HG02571 (cell line): ENCODE results near the gene INPP5F.
"Not testable (repeated sequence)": the region's sequence is repeated elsewhere in the genome, so short reads cannot be mapped to it uniquely, and the experiment has no call there.

Source experiments
- ATAC-seq: cut with Tn5 transposase; IDR thresholded peaks from one replicate; pipeline ENCODE4 v1.9.1; 2021; ENCODE audit warnings: mild to moderate bottlenecking, moderate library complexity; ENCODE audit not compliant: unreplicated experiment

INPP5F gene

DNA sequence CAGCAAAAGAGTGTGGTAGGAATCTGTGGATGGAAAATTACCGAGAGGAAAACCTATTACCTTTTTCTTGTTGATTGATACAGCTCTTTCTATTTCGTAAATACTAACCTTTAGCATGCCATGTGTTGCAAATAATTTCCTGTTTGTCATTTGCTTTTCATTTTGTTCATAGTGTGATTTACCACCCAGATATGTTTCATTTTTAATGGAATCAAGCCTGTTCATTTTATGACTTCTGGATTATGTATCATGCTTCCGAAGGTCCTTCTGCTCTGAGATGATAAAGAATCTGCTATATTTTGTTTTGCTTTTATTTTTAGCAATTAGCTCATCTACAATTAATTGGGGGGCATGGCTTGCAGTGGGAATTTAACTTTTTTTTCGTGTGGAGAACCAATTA lies 46.5 kb downstream of the INPP5F start:
- no peak for ATAC-seq

DNA sequence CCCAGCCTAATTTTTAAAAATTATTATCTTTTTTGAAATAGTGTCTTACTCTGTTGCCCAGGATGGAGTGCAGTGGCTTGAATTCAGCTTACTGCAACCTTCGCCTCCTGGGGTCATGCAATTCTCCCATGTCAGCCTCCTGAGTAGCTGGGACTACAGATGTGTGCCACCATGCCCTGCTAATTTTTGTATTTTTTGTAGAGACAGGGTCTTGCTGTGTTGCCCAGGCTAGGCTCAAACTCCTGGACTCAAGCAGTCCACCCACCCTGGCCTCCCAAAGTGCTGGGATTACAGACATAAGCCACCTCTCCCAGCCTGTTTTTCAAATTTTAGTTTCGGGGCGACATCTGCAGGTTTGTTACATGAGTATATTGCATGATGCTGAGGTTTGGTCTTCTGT lies 47.2 kb downstream of the INPP5F start:
- ATAC-seq = not testable (repeated sequence)

DNA sequence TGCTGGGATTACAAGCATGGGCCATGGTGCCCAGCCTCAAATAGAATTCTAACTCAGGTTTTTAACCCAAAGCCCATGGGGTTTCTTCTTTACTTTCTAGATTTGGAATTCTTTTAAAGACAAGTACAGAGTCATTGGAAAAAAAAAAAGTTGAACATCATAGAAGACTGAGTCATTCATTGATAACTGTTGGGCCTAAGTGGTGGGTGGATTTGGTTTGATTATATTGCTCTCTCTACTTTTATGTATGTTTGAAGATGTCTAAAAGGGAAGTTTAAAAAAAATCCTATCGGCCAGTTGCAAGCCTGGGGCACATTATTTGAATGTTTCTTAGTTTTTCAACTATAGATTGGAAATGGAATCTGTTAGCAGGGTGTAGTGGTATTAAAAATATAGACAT lies 49.7 kb downstream of the INPP5F start:
- ATAC-seq = no peak

DNA sequence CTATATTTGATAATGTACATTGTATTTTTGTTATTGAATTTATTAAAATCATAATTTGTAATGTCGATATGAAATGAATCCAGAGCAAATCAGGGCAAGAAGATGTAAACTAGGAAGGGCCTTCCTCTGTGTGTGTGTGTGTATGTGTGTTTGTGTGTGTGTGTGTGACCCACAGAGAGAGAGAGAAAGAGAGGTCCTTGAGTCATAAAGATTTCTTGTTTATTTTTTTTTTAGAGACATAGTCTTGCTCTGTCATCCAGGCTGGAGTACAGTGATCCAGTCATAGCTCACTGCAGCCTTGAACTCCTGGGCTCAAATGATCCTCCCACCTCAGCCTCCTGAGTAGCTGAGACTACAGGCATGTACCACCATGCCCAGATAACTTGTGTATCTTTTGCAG lies 50.7 kb downstream of the INPP5F start:
- no peak for ATAC-seq

DNA sequence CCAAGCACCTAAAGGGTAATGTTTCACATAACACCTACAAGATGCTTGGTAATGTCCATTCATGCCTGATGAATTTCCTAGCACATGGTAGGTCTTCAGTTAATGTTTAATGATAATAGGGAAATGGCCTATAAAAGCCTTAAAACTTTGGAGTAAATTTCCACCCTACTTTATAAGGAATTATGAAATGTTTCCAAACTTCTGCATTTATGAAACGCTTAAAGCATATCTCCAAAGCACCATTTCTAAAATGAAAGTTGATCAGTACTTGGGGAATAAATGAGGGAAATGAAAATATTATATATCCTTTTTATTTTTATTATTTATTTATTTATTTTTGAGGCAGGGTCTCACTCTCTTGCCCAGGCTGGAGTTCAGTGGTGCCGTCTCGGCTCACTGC lies 51.8 kb downstream of the INPP5F start:
- ATAC-seq = no peak

DNA sequence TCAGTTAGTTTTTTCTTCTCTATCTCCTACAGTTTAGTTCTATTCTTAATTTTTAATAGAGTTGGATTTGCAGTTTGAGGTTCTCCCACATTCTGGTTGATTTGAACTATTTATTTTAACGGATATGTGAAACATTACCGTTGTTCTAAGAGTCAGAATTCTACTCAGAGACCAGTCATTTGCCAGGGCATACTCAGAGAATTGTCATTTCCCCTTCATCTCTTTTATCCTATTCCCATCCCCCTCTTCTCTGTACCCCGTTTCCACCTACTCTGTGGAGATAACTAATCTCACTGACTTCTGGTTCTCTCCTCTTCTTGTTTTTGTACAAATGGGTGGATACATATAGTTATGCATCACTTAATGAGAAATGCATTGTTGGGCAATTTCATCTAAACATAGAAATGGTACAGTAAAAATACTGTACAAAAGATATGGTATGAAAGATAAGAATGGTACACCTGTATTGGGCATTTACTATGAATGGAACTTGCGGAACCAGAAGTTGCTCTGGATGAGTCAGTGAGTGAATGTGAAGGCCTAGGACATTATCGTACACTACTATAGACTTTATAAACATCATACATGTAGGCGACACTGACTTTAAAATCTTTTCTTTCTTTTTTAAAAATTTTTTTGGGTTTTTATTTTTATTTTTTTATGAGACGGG lies 53.1 kb downstream of the INPP5F start:
- ATAC-seq = no peak

DNA sequence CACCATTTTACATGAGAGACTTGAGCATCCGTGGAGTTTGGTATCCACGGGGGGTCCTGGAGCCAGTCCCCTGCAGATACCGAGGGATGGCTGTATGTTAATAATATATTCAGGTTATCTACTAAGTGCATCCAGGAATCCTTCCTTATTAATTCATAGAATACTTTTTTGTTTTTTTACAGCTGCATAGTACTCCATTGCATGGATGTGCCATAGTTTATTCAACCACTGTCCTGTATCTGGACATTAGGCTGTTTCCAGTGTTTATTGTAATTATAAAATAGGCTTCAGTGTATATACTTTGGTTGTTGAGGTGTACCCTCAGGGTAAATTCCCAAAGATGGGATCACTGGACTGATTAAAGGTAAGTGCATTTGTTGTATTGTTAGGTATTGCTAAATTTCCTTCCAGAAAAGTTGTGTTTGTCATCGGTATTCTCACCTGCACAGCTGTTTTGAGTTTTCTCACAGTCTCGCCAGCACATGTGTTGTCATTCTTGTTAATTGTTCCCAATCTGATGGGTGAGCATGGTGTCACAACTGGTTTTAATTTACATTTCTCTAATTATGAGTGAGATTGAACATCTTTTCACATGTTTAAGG lies 55.1 kb downstream of the INPP5F start:
- ATAC-seq = no peak

DNA sequence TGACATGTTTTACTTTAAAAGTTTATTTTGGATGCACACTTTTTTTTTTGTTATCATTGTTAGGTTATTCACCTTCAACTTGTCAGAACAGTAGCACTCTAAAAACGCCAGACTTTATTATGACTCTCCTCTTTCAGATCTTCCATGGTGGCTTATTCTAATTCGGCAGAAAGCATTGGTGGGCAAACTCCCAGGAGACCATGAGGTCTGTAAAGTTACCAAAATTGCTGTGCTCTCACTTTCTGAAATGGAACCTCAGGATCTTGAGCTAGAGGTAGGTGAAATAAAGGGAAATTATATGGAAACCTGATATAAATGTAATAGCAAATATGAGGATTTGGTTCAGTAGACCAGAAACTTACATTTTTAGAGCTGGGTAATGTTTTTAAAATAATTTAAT lies 55.6 kb downstream of the INPP5F start:
- no peak for ATAC-seq

DNA sequence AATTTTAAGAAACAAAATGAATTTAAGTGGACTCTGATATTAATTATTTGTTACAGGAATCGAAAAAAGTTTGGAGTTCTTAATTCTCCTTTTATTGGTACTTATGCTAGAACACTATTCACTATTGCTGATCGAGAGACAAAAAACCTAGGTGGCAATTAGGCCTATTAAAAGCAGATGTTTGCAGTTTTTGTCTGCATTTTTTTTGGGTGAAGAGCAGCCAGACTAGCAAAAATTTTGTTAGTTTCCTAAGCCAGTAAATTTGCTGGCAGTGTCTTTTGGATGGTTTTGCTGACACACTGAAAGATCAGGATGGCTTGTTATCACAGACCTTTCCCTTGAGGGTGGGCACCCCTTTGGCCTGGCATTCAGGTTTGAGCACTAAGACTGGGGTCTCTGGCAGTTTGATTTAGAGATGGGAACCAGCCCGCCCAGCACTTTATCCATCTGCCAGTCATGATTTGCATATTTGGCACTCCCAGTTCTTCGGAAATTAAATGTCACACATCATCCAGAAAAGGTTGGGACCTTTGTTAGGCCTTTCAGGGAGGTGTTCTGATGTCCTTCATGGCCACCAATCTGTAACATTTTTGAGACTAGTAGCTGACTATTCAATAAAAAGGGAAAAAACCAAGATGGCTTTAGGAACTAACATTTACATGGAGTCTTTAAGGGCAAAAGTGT lies 57.3 kb downstream of the INPP5F start:
- ATAC-seq = no peak

DNA sequence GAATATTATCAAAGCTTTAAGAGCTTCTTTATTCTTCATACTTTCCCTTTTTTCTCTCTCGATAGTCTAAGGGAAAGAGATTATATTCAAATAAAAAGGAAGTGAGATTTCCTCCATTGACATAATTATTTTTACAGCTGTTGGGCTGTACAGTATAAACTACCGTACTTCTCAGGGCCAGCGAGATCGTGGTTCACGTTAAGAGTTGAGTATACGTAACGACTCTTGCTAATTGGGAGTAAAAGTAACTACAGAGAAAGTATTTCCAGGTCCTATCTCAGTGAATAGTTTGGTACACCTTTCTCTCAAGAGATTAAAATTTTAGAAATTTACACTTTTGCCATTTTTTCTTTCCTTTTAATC lies 57.8 kb downstream of the INPP5F start:
- ATAC-seq = no peak

DNA sequence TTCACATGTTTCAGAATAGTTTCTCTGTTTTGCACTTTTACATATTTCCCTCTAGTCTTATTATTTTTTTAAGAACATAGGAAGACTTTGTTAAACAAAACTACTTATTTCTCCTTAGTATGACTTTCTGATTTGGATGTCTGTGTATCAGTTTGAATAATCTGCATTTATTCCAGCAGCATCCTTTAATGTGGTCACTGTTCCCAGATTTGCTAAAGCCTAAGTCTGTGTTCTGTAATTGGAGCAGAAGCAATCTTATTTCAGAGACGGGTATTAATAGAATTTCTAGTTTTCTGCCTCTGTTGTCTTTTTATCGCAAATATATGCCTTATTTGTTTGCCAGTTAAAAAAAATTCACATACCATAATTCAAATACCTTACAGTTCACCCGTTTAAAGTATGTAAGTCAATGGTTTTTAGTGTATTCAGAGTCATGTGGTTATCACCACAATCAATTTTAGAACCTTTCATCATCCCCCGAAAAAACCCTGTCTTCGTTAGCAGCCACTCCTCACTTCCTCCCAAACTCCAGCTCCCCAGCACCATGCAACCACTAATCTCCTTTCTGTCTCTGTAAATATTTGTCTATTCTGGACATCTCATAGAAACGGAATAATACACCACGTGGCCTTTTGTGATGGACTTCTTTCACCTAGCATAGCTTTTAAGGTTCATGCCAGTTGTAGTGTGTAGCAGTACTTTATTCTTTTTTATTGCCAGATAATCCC lies 58.7 kb downstream of the INPP5F start:
- ATAC-seq = no peak

DNA sequence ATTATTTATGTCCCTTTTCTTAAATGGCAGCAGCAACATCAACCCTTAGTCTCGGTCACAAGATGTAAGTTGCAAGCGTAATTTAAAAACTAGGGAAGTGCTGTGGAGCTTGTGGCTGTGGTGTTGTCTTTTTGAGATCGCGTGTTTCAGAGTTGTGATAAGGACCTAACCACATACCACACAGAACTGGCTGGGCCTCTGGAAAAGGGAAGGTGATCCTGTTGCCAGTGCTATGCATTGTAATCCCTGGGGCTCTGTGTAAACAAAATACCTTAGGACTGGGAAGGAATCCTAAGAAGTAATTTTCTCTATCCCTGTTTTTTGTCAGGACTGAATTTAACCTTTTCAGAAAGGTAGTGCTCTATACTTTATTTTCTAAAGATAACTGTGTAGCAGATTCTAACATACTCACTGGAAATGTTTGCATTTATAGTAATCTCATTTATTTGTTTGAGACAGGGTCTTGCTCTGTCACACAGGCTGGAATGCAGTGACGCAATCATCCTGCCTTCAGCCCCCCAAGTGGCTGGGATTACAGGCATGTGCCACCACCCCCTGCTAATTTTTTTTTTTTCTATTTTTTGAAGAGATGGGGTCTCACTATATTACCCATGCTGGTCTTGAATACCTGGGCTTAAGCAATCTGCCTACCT lies 60.4 kb downstream of the INPP5F start:
- ATAC-seq = no peak

DNA sequence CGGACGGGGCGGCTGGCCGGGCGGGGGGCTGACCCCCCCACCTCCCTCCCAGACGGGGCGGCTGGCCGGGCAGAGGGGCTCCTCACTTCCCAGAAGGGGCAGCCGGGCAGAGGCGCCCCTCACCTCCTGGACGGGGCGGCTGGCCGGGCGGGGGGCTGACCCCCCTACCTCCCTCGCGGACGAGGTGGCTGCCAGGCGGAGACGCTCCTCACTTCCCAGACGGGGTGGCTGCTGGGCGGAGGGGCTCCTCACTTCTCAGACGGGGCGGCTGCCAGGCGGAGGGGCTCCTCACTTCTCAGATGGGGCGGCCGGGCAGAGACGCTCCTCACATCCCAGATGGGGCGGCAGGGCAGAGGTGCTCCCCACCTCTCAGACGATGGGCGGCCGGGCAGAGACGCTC lies 69.3 kb downstream of the INPP5F start:
- not testable (repeated sequence) for ATAC-seq

DNA sequence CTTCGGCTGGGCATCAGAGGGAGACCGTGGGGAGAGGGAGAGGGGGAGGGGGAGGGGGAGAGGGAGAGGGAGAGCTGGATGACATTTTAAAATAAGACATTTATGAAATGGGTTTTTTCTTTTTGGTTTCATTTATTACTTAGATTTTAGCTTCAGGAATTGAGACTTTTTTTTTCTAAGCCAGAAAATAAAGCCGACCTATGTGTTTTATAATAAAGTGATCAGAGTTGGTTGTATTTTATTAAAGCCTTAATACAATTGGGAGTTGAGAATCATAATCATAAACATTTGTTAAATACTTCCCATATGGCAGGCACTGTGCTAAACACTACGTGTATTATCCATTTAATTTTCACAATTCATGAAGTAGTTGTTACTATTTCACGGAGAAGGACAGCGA lies 70.2 kb downstream of the INPP5F start:
- ATAC-seq = no peak

DNA sequence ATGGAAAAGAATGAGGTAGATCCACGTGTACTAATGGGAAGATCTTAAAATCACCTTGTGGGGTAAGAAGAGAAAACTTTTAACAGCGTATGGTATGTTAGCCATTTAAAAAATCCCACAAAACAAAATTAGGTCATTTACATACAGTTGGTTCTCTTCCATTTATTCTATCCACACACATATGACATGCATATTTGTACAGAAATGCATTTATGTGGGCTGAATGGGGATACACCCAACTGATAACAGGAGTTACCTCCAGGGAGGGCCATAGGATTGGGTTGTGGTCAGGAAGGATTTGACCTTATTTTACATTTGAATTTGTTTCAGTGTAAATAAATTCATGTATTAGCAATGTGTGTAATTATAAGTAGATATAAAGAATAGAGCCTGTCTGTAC lies 75.3 kb downstream of the INPP5F start:
- no peak for ATAC-seq

DNA sequence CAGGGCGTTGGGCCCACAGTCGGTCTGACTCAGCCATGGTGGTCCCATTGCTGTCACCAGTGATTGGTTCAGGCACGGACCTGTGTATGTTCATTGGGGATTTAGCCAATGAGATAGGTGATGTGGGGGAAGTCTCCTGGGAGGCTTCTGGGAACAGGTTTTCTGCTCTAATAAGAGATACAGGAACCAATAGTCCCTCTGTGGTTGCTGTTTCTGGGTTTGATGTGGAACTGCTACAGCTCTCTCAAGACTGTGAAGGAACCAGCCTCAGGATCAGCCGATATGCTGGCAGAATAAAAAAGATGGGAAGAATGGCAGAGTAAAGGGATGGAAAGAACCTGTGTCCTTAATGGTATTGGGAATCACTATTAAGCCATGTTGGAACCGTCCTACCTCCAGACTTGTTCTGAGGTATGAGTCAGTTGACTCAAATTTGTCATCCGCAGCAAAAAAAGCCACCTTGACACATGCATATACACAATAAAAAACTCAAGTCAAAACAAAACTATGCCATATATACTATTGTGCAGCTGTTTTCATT lies 76.2 kb downstream of the INPP5F start:
- ATAC-seq = no peak

DNA sequence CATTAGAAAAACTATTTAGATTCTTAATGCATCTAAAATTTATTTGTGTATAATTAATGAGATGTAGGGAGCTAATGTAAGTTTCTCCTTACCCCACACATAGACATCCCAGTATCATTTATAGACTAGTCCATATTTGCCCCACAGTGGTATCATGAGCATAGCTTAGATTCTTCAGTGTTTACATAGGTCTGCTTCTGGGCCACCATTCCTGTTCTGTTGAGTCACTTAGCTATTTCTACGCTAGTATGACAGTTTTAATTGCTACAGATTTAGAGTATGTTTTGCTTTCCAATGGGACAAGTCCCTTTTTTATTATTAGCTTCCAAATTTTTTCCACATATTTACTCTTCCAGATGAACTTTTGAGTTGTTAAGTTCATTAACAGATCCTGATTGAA lies 77.4 kb downstream of the INPP5F start:
- no peak for ATAC-seq

DNA sequence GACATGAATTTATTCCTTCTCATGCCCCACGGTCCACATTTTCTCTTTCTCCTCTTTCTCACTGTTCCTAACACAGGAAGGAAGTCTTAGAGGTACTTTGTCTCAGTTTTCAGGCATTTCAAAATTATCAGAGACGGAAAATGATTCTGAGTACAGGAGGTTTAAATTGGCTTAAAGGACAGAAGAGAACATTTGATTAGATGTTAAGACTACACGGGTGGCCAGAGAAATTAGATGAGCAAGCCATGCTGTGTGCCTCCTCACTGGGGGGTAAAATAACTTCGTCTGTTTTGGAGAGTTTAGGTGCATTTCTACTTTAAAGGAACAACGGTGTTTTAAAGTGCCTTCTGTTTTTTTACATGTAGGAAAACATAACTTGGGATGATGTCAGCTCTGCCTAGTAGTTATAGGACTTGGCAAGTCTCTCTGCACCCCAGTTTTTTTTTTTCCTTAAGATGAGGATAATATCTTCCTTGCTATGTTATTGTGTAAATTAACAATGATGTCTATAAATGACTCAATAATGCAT lies 79.9 kb downstream of the INPP5F start:
- ATAC-seq = no peak

DNA sequence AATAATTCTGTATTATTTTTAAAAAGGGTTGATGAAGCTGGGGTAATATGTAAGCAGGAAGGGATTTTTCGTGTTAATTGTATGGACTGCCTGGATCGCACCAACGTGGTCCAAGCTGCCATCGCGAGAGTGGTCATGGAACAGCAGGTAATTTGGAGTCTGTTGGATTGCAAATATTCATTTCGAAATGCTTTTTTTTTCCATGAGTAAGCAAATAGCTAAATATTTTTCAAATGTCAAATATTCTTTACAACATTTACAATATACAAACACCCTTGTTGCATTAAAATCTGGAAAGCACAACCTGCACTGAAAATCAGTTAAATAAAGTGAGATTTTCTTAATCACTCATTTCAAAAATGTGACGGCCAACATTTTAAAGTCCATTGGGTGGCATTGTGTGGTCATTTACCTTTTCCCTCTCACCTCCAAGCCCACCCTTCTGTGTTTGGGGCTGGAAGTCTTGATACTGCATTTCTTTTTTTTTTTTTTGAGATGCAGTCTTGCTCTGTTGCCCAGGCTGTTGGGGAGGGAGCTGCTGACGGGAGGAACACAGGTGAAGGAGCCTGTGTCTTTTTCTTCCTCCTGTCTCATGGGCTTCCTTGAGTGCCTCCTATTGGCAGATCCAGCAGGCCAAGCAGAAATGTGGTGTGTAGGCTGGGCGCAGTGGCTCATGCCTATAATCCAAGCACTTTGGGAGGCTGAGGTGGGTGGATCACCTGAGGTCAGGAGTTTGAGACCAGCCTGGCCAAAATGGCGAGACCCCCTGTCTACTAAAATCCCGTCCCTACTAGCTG lies 80.7 kb downstream of the INPP5F start:
- ATAC-seq = no peak
